H1 (cell line): Measurements from ENCODE around the gene SNRPD3. TPM values are rescaled to one million over a fixed set of nuclear protein-coding genes. Genes with fewer than 3 reads are reported as not detected.

Experiments
- TAF1 ChIP-seq: IDR thresholded peaks from 2 replicates; pipeline ENCODE4 v1.6.1; 2011; ENCODE audit warnings: mild to moderate bottlenecking, low read depth, low read length
- polyA plus RNA-seq, 7 experiments: library from polyadenylated mRNA; depleted of rRNA in 3 of 7; stranded (reverse) in 5 of 7; unstranded in 2 of 7; fragments of >200 nt in 5 of 7; fragments of 200-250 nt in 2 of 7; gene quantifications; 1 replicate in 5 of 7; 2 replicates in 1 of 7; 4 replicates in 1 of 7; pipeline versions ENCODE4 v1.2.1 to v1.2.3, GENCODE V29; 2011 to 2013; ENCODE audit warnings: missing spikeins in 2 of 7, mixed read lengths in 2 of 7
- total RNA-seq: library from RNA; stranded (reverse); fragmentation: NEBNext Ultra II Directional; extraction: Animal tissue kit (Norgen Biotek cat#: 25700); gene quantifications from 2 replicates; pipeline ENCODE4 v1.2.1, GENCODE V29; 2021

The SNRPD3 gene
- total and polyA plus RNA-seq, 2 of the 8 experiments (the other 6 are each of a cell fraction or from before 2014, with no cell fraction given): 200 to 455 TPM

- TF ChIP-seq TAF1: no peak
Observed at GRCh38 chr22:24564376-24565058, 8.7 kb downstream of the SNRPD3 start (continued).
